ENCODE data around the gene CLDN16. TPM values are rescaled to one million over a fixed set of nuclear protein-coding genes. Genes with fewer than 3 reads are reported as not detected.

Gene CLDN16
- total and polyA plus RNA-seq, 2 donors (not counting 1 experiment from before 2014, with no cell fraction given): not detected

DNA sequence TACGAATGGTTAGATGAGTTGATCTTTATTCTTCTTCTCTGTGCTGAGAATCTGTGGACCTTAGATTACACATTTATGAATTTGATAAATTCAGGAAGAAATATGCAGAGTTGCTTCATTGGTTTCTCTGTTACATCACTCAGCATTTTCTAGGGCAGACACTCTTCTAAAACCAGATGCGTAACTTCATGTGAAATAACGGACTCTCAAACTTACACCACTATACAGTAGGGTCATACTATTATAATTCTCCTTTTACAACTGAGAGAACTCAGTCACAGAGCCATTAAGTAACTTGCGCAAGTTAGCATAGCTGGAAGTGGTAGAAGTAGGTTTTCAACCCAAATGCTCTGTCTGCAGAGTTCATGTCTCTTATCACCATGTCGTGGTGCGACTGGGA lies 56.0 kb downstream of the CLDN16 start:
- Histone ChIP-seq H3K27ac (ENCODE audit: low read length in 2 of 2) (no peak overlapping the region), H2AFZ (ENCODE audit: insufficient read depth, low read depth, low read length, poor library complexity, severe bottlenecking) (no peak overlapping the region), H4K20me1 (ENCODE audit: control insufficient read depth, insufficient read depth, low read length, poor library complexity, severe bottlenecking) (no peaks in the 10 kb centered on the region), H3K9ac (ENCODE audit: low read length) (no peak overlapping the region), H3K27me3 (replicated peaks in 1 of 4; ENCODE audit: control extremely low read depth in 1 of 4, control insufficient read depth in 3 of 4, insufficient read depth in 4 of 4, low read length in 3 of 4) (no peaks in the 10 kb centered on the region), H3K79me2 (ENCODE audit: control insufficient read depth, insufficient read depth, low read length) (no peaks in the 10 kb centered on the region), H3K9me3 (ENCODE audit: control extremely low read depth in 1 of 3, control insufficient read depth in 2 of 3, insufficient read depth in 1 of 3, low read length in 2 of 3) (no peaks in the 10 kb centered on the region), H3K4me2 (replicated peaks; ENCODE audit: low read depth, low read length, poor library complexity, severe bottlenecking) (no peak overlapping the region), H3K36me3 (replicated peaks in 1 of 2; ENCODE audit: control extremely low read depth in 1 of 2, control insufficient read depth in 1 of 2, extremely low read depth in 1 of 2, insufficient read depth in 2 of 2, low read length in 1 of 2) (no peaks in the 10 kb centered on the region), H3K4me3 (ENCODE audit: control extremely low read depth in 1 of 5, extremely low read depth in 1 of 5, insufficient read depth in 1 of 5, low read depth in 2 of 5, low read length in 4 of 5) (no peak overlapping the region), H3K4me1 (ENCODE audit: control insufficient read depth in 2 of 2, insufficient read depth in 2 of 2, low read length in 2 of 2) (no peaks in the 10 kb centered on the region)
- ChIA-PET POLR2A (no interaction called here), CTCF (no interaction called here)
- 100% methylated on average over 2 of the region's 6 CpGs for WGBS (ENCODE audit: insufficient coverage)
- Mint-ChIP-seq H3K27ac (no peak overlapping the region), H3K4me1 (no peaks in the 10 kb centered on the region), H3K9me3 (ENCODE audit: insufficient read depth) (no peaks in the 10 kb centered on the region), H3K4me3 (no peak overlapping the region), H3K27me3 (peaks cover 20% of the 10 kb centered on the region)
- ATAC-seq (ENCODE audit: low read depth) (no peak), DNase-seq (no peak)
- intact Hi-C loops (cut with micrococcal nuclease): no loop called here
- TF ChIP-seq EZH2 (IDR thresholded peaks at IDR 0.05; ENCODE audit: borderline replicate concordance, insufficient read depth, low read depth, low read length, poor library complexity, severe bottlenecking): no peak
- TF ChIP-seq, protein P1, sequence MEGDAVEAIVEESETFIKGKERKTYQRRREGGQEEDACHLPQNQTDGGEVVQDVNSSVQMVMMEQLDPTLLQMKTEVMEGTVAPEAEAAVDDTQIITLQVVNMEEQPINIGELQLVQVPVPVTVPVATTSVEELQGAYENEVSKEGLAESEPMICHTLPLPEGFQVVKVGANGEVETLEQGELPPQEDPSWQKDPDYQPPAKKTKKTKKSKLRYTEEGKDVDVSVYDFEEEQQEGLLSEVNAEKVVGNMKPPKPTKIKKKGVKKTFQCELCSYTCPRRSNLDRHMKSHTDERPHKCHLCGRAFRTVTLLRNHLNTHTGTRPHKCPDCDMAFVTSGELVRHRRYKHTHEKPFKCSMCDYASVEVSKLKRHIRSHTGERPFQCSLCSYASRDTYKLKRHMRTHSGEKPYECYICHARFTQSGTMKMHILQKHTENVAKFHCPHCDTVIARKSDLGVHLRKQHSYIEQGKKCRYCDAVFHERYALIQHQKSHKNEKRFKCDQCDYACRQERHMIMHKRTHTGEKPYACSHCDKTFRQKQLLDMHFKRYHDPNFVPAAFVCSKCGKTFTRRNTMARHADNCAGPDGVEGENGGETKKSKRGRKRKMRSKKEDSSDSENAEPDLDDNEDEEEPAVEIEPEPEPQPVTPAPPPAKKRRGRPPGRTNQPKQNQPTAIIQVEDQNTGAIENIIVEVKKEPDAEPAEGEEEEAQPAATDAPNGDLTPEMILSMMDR (IDR thresholded peaks at IDR 0.05): no peak

GRCh38 chr3:190444576-190445145 lies 56.7 kb downstream of the CLDN16 start:
- H3K36me3 ChIP-seq (replicated peaks in 1 of 2; ENCODE audit: control extremely low read depth in 1 of 2, control insufficient read depth in 1 of 2, extremely low read depth in 1 of 2, insufficient read depth in 2 of 2, low read length in 1 of 2): no peaks in the 10 kb centered on the region
- Mint-ChIP-seq H3K27me3 (peaks cover 18% of the 10 kb centered on the region), H3K4me3 (no peak overlapping the region), H3K9me3 (ENCODE audit: insufficient read depth) (no peaks in the 10 kb centered on the region), H3K4me1 (no peaks in the 10 kb centered on the region), H3K27ac (no peak overlapping the region)
- H3K79me2 ChIP-seq (ENCODE audit: control insufficient read depth, insufficient read depth, low read length): no peaks in the 10 kb centered on the region
- H3K4me3 ChIP-seq (ENCODE audit: control extremely low read depth in 1 of 5, extremely low read depth in 1 of 5, insufficient read depth in 1 of 5, low read depth in 2 of 5, low read length in 4 of 5): no peak overlapping the region
- DNase-seq: no peak
- H4K20me1 ChIP-seq (ENCODE audit: control insufficient read depth, insufficient read depth, low read length, poor library complexity, severe bottlenecking): no peaks in the 10 kb centered on the region
- CTCF ChIA-PET: no interaction called here
- no peak overlapping the region for H3K9ac ChIP-seq (ENCODE audit: low read length)
- WGBS (ENCODE audit: insufficient coverage): 100% methylated on average over 1 of the region's 3 CpGs
- no peak overlapping the region for H3K4me2 ChIP-seq (replicated peaks; ENCODE audit: low read depth, low read length, poor library complexity, severe bottlenecking)
- intact Hi-C loops (cut with micrococcal nuclease): no loop called here
- TF ChIP-seq EZH2 (IDR thresholded peaks at IDR 0.05; ENCODE audit: borderline replicate concordance, insufficient read depth, low read depth, low read length, poor library complexity, severe bottlenecking): no peak
- TF ChIP-seq, protein P1 (IDR thresholded peaks at IDR 0.05): no peak
- H3K9me3 ChIP-seq (ENCODE audit: control extremely low read depth in 1 of 3, control insufficient read depth in 2 of 3, insufficient read depth in 1 of 3, low read length in 2 of 3): no peaks in the 10 kb centered on the region
- POLR2A ChIA-PET: no interaction called here
- no peak overlapping the region for H2AFZ ChIP-seq (ENCODE audit: insufficient read depth, low read depth, low read length, poor library complexity, severe bottlenecking)
- H3K4me1 ChIP-seq (ENCODE audit: control insufficient read depth in 2 of 2, insufficient read depth in 2 of 2, low read length in 2 of 2): no peaks in the 10 kb centered on the region
- no peak for ATAC-seq (ENCODE audit: low read depth)
- H3K27me3 ChIP-seq (replicated peaks in 1 of 4; ENCODE audit: control extremely low read depth in 1 of 4, control insufficient read depth in 3 of 4, insufficient read depth in 4 of 4, low read length in 3 of 4): no peaks in the 10 kb centered on the region
- no peak overlapping the region for H3K27ac ChIP-seq (ENCODE audit: low read length in 2 of 2)

Measured in B cell (primary cell).